HL-60 (cell line): ENCODE data around the gene FLNB.

ENCODE experiments used
- GABPA ChIP-seq: IDR thresholded peaks from 2 replicates; pipeline ENCODE4 v1.6.1; 2012; ENCODE audit warnings: low read depth
- POLR2AphosphoS5 ChIP-seq: IDR thresholded peaks from 2 replicates; pipeline ENCODE4 v1.6.1; 2012; ENCODE audit warnings: low read depth
- SPI1 ChIP-seq: IDR thresholded peaks from 2 replicates; pipeline ENCODE4 v1.6.1; 2012; ENCODE audit warnings: low read depth, mild to moderate bottlenecking, borderline replicate concordance
- TF ChIP-seq, protein P1 (sequence below): IDR thresholded peaks from one replicate; pipeline ENCODE4 v1.5.1; 2011; ENCODE audit warnings: low read length, control low read depth, inconsistent platforms; ENCODE audit not compliant: insufficient read depth
- TF ChIP-seq, protein P2 (sequence below): IDR thresholded peaks from 2 replicates; pipeline ENCODE4 v1.6.1; 2012; ENCODE audit warnings: low read depth; ENCODE audit not compliant: insufficient replicate concordance

DNA sequence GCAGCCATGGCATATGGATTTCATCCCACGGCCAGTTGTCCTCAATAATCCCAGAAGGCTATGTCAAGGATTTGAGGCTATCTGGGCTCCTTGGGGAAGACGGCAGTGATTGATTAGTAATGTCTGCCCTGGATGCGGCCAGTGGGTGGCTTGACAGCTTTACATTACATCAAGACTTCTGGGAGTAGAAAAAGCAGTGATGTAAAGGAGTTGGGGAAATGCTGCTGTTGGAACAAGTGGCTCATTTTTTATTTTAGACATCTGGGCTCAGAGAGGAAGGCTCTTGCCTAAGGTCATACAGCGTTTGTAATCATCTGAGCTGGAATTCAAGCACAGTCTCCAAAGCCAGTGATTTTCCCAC lies 94.1 kb downstream of the FLNB start:
- TF ChIP-seq, protein P1, sequence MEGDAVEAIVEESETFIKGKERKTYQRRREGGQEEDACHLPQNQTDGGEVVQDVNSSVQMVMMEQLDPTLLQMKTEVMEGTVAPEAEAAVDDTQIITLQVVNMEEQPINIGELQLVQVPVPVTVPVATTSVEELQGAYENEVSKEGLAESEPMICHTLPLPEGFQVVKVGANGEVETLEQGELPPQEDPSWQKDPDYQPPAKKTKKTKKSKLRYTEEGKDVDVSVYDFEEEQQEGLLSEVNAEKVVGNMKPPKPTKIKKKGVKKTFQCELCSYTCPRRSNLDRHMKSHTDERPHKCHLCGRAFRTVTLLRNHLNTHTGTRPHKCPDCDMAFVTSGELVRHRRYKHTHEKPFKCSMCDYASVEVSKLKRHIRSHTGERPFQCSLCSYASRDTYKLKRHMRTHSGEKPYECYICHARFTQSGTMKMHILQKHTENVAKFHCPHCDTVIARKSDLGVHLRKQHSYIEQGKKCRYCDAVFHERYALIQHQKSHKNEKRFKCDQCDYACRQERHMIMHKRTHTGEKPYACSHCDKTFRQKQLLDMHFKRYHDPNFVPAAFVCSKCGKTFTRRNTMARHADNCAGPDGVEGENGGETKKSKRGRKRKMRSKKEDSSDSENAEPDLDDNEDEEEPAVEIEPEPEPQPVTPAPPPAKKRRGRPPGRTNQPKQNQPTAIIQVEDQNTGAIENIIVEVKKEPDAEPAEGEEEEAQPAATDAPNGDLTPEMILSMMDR, result no peak
- no peak for TF ChIP-seq POLR2AphosphoS5
- TF ChIP-seq, protein P2, sequence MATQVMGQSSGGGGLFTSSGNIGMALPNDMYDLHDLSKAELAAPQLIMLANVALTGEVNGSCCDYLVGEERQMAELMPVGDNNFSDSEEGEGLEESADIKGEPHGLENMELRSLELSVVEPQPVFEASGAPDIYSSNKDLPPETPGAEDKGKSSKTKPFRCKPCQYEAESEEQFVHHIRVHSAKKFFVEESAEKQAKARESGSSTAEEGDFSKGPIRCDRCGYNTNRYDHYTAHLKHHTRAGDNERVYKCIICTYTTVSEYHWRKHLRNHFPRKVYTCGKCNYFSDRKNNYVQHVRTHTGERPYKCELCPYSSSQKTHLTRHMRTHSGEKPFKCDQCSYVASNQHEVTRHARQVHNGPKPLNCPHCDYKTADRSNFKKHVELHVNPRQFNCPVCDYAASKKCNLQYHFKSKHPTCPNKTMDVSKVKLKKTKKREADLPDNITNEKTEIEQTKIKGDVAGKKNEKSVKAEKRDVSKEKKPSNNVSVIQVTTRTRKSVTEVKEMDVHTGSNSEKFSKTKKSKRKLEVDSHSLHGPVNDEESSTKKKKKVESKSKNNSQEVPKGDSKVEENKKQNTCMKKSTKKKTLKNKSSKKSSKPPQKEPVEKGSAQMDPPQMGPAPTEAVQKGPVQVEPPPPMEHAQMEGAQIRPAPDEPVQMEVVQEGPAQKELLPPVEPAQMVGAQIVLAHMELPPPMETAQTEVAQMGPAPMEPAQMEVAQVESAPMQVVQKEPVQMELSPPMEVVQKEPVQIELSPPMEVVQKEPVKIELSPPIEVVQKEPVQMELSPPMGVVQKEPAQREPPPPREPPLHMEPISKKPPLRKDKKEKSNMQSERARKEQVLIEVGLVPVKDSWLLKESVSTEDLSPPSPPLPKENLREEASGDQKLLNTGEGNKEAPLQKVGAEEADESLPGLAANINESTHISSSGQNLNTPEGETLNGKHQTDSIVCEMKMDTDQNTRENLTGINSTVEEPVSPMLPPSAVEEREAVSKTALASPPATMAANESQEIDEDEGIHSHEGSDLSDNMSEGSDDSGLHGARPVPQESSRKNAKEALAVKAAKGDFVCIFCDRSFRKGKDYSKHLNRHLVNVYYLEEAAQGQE, result no peak
- TF ChIP-seq GABPA, result no peak
- no peak for TF ChIP-seq SPI1
